Activated CD8-positive, alpha-beta memory T cell treated with anti-CD3 and anti-CD28 coated beads for 24 hours (primary cell): ENCODE data around the gene NEUROG1.

Experiments
- DNase-seq: peaks from one replicate; pipeline ENCODE4 v3.0.0-alpha.2; 2020

The NEUROG1 gene

GRCh38 chr5:135535820-135536801, at the start of gene NEUROG1:
TSS of gene NEUROG1 (minus strand) at chr5:135535964. CDS start at chr5:135535690, 274 bp downstream.
- DNase-seq: peak; percentile 54

- DNase-seq: no peak
Measured at GRCh38 chr5:135584918-135585317, 49.2 kb upstream of the NEUROG1 start.

- DNase-seq: no peak
Measured at GRCh38 chr5:135584276-135584675, 48.5 kb upstream of the NEUROG1 start.

GRCh38 chr5:135582099-135582781, 46.5 kb upstream of the NEUROG1 start:
- DNase-seq: no peak

- DNase-seq: no peak
Measured at GRCh38 chr5:135578685-135579341, 43.0 kb upstream of the NEUROG1 start, which contains the start of gene CXCL14. TSS of gene CXCL14 (minus strand) at chr5:135578991. CDS start at chr5:135578778, 213 bp downstream.

GRCh38 chr5:135578305-135578684, 42.5 kb upstream of the NEUROG1 start:
- DNase-seq: no peak

GRCh38 chr5:135577421-135577820, 41.7 kb upstream of the NEUROG1 start:
- DNase-seq: no peak

GRCh38 chr5:135576075-135576599, 40.4 kb upstream of the NEUROG1 start:
- DNase-seq: no peak

- DNase-seq: no peak
Measured at GRCh38 chr5:135574493-135574892, 38.7 kb upstream of the NEUROG1 start.

GRCh38 chr5:135571902-135572301, 36.1 kb upstream of the NEUROG1 start:
- DNase-seq: no peak

- no peak for DNase-seq
Measured at GRCh38 chr5:135571066-135571609, 35.4 kb upstream of the NEUROG1 start.

- DNase-seq: no peak
Measured at GRCh38 chr5:135570453-135570764, 34.6 kb upstream of the NEUROG1 start.

GRCh38 chr5:135569755-135570452, 34.1 kb upstream of the NEUROG1 start:
- DNase-seq: no peak

- DNase-seq: no peak
Measured at GRCh38 chr5:135568923-135569360, 33.2 kb upstream of the NEUROG1 start.

GRCh38 chr5:135568246-135568645, 32.5 kb upstream of the NEUROG1 start:
- no peak for DNase-seq

GRCh38 chr5:135567661-135568060, 31.9 kb upstream of the NEUROG1 start:
- DNase-seq: no peak

- no peak for DNase-seq
Measured at GRCh38 chr5:135566422-135567400, 30.9 kb upstream of the NEUROG1 start.

GRCh38 chr5:135565725-135566421, 30.1 kb upstream of the NEUROG1 start:
- peak; percentile 86 for DNase-seq

- no peak for DNase-seq
Measured at GRCh38 chr5:135565266-135565665, 29.5 kb upstream of the NEUROG1 start.

GRCh38 chr5:135564331-135564730, 28.6 kb upstream of the NEUROG1 start:
- DNase-seq: no peak
